Stomach (tissue), 9 donors: ENCODE data around the gene RPL26. TPM values are rescaled to one million over a fixed set of nuclear protein-coding genes. Genes with fewer than 3 reads are reported as not detected.

ENCODE experiments used
- DNase-seq, 2 donors: peaks; one replicate each; pipeline versions ENCODE4 v3.0.0 to v3.0.0-alpha.2; 2013 to 2019
- H3K27ac ChIP-seq, 5 donors: fragments of 200-600 bp in 4 of 5; sonication (generic) in 4 of 5; one replicate each; pipeline ENCODE4 v1.5.1; 2013 to 2019; ENCODE audit warnings: mild to moderate bottlenecking in 1 of 5, moderate library complexity in 1 of 5
- H3K27me3 ChIP-seq, 3 donors: fragments of 200-600 bp; sonication (generic); one replicate each; pipeline ENCODE4 v1.5.1; 2017 to 2019; ENCODE audit warnings: mixed run types in 1 of 3
- H3K36me3 ChIP-seq, 4 donors: fragments of 200-600 bp; sonication (generic); 1 replicate in 3 of 4; 2 replicates in 1 of 4; pipeline ENCODE4 v1.5.1; 2016 to 2019
- H3K4me1 ChIP-seq, 4 donors: fragments of 200-600 bp; sonication (generic); one replicate each; pipeline ENCODE4 v1.5.1; 2016 to 2019
- H3K4me3 ChIP-seq, 4 donors: fragments of 200-600 bp; sonication (generic) in 3 of 4; one replicate each; pipeline ENCODE4 v1.5.1; 2016 to 2019; ENCODE audit warnings: mild to moderate bottlenecking in 1 of 4
- H3K9me3 ChIP-seq, 4 donors: fragments of 200-600 bp; sonication (generic); one replicate each; pipeline ENCODE4 v1.5.1; 2016 to 2019
- EP300 ChIP-seq: sonication (generic); formaldehyde crosslinking; IDR thresholded peaks from one replicate; pipeline ENCODE4 v1.6.1; 2017; ENCODE audit warnings: antibody characterized with exemption
- POLR2A ChIP-seq, 4 donors: fragments of 450-650 bp; IDR thresholded peaks; one replicate each; pipeline ENCODE4 v1.6.1; 2016; ENCODE audit warnings: antibody characterized with exemption in 4 of 4, control low read depth in 2 of 4, mild to moderate bottlenecking in 1 of 4, moderate library complexity in 1 of 4
- POLR2AphosphoS5 ChIP-seq, 3 donors: sonication (generic); formaldehyde crosslinking; IDR thresholded peaks; one replicate each; pipeline ENCODE4 v1.6.1; 2016; ENCODE audit warnings: antibody characterized with exemption in 3 of 3
- WGBS, 5 donors: extraction: QIAGEN DNeasy Blood & Tissue Kit in 3 of 5; methylation state at CpG; one replicate each; pipeline versions ENCODE4 v1.1.5 to v1.1.7; 2013 to 2018; 5-methylcytosine and 5-hydroxymethylcytosine counted together
- intact Hi-C: fragments of 100-400 bp; cut with DNase I; formaldehyde crosslinking; loops from one replicate; pipeline ENCODE4 v1.15.1; 2023; ENCODE audit warnings: low total_unique reads
- polyA plus RNA-seq, 3 donors: library from polyadenylated mRNA; stranded (reverse); fragments of 200-250 nt; gene quantifications; one replicate each; pipeline ENCODE4 v1.2.3, GENCODE V29; 2013
- total RNA-seq, 5 donors: library from RNA; depleted of rRNA; stranded (reverse); fragments of >200 nt; gene quantifications; one replicate each; pipeline versions ENCODE4 v1.1.0 to v1.2.3, GENCODE V29; 2014 to 2016
- TF ChIP-seq, protein P1 (sequence below), 7 experiments: fragments of 450-650 bp in 4 of 7; fragments of 200-600 bp in 3 of 7; sonication (generic) in 3 of 7; IDR thresholded peaks; one replicate each; pipeline ENCODE4 v1.5.1; 2016 to 2019; ENCODE audit warnings: antibody characterized with exemption in 7 of 7, control low read depth in 2 of 7, mild to moderate bottlenecking in 1 of 7
- donor health status: healthy with polysubstance abuse.
- donor health status: Bipolar disorder and iron deficiency.
- donor health status: healthy.

Gene RPL26
- total and polyA plus RNA-seq, 8 donors: 506 to 5,414 (median 3,474) TPM

DNA sequence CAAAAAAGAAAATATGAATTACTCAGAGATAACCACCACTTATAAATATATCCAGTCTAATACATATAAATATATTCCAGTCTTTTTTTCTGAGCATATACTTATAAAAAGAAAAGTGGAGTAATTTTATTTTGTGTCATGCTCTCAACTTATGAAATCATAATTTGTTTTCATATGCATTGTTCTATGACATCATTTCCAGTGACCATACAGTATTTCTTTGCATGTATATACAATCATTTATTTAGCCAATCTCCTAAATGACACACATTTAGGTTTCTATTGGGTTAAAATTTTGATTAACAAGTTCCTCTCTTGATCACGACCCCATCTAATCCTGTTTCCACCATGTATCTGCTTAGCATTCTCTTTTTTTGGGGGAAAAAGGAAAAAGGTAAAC lies 36.3 kb upstream of the RPL26 start:
- peaks cover 6 to 29% (median 18%) of the 10 kb centered on the region in 4 donors for H3K4me1 ChIP-seq
- intact Hi-C loops: no loop called here
- no peak overlapping the region for H3K4me3 ChIP-seq
- TF ChIP-seq POLR2A (IDR thresholded peaks at IDR 0.05) (no peak), POLR2AphosphoS5 (IDR thresholded peaks at IDR 0.05) (no peak), EP300 (no peak)
- TF ChIP-seq, protein P1, sequence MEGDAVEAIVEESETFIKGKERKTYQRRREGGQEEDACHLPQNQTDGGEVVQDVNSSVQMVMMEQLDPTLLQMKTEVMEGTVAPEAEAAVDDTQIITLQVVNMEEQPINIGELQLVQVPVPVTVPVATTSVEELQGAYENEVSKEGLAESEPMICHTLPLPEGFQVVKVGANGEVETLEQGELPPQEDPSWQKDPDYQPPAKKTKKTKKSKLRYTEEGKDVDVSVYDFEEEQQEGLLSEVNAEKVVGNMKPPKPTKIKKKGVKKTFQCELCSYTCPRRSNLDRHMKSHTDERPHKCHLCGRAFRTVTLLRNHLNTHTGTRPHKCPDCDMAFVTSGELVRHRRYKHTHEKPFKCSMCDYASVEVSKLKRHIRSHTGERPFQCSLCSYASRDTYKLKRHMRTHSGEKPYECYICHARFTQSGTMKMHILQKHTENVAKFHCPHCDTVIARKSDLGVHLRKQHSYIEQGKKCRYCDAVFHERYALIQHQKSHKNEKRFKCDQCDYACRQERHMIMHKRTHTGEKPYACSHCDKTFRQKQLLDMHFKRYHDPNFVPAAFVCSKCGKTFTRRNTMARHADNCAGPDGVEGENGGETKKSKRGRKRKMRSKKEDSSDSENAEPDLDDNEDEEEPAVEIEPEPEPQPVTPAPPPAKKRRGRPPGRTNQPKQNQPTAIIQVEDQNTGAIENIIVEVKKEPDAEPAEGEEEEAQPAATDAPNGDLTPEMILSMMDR (IDR thresholded peaks at IDR 0.05): no peak
- no peaks in the 10 kb centered on the region for H3K36me3 ChIP-seq
- H3K27ac ChIP-seq: peak overlapping the region in 3 of 5 donors; percentile 68 to 81 (median 75)
- H3K27me3 ChIP-seq: peaks cover 0 to 17% (median 0%) of the 10 kb centered on the region in 3 donors
- no peak for DNase-seq
- 30 to 59% (median 41%) methylated on average over 1 of the region's 1 CpG for WGBS, 5 donors
- H3K9me3 ChIP-seq: no peaks in the 10 kb centered on the region

DNA sequence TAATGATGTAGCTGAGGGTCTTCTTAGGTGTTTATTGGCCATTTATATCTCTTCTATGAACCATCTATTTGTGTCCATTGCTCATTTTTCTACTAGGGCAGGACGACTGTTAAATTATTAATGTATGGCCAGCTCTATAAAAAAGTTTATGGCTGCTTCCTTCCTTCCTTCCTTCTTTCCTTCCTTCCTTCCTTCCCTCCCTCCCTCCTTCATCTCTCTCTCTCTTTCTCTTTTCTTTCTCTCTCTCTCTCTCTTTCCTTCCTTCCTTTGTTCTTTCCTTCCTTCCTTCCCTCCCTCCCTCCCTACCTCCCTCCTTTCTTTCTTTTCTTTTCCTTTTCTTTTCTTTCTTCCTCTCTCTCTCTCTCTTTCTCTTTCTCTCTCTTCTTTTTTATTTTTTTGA lies 35.5 kb upstream of the RPL26 start:
- H3K27ac ChIP-seq: peak overlapping the region in 2 of 5 donors; percentile 39 to 55
- H3K4me3 ChIP-seq: no peak overlapping the region
- peaks cover 6 to 29% (median 18%) of the 10 kb centered on the region in 4 donors for H3K4me1 ChIP-seq
- no peak for DNase-seq
- no peaks in the 10 kb centered on the region for H3K9me3 ChIP-seq
- TF ChIP-seq POLR2AphosphoS5 (IDR thresholded peaks at IDR 0.05): no peak
- TF ChIP-seq POLR2A (IDR thresholded peaks at IDR 0.05): no peak
- TF ChIP-seq, protein P1 (IDR thresholded peaks at IDR 0.05): no peak
- TF ChIP-seq EP300: no peak
- WGBS, 5 donors: 55 to 82% (median 67%) methylated on average over 1 of the region's 1 CpG
- no peaks in the 10 kb centered on the region for H3K36me3 ChIP-seq
- peaks cover 0 to 22% (median 0%) of the 10 kb centered on the region in 3 donors for H3K27me3 ChIP-seq
- intact Hi-C loops: no loop called here

DNA sequence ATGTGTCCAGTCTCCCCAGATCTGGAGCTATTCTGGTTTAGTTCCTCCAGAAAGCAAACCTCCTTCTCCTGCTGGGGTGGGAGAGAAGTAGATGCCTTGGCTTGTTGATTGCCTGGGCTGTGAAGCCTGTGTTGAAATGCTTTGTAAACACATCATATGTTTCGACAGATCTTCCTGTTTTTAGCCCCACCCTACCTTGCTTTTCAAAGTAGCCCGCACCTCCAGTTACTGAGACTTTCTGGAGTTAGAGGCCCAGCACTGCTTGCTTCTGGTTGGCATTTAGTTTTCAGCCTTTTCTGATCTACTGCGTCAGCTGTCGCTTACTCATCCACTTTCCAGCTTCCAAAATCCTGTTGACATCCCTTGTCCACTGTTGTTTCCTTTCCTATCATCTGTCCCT lies 34.8 kb upstream of the RPL26 start:
- no peak for DNase-seq
- 84 to 87% (median 86%) methylated on average over 4 of the region's 4 CpGs for WGBS, 5 donors
- H3K4me1 ChIP-seq: peaks cover 6 to 29% (median 18%) of the 10 kb centered on the region in 4 donors
- no peak overlapping the region for H3K4me3 ChIP-seq
- H3K27ac ChIP-seq: peak overlapping the region in 2 of 5 donors; percentile 39 to 55
- intact Hi-C loops: no loop called here
- no peak for TF ChIP-seq POLR2A (IDR thresholded peaks at IDR 0.05)
- H3K9me3 ChIP-seq: no peaks in the 10 kb centered on the region
- no peaks in the 10 kb centered on the region for H3K36me3 ChIP-seq
- peaks cover 0 to 22% (median 0%) of the 10 kb centered on the region in 3 donors for H3K27me3 ChIP-seq

DNA sequence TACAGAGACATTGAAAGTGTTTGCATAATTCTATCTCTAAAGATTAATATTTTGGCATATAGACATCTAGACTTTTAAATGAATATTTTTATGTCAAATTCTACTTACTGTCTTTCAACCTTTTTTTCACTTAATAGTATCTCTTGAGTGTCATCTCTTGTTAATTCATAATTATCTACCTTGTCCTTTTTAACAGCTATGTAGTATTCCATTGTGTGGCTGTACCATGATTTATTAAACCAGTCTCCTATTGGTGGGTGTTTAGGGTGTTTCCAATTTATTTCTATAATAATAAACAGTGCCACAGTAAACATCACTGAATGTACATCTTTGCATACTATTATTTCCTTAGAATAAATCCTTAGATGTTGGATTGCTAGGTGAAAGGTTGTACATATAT lies 30.9 kb upstream of the RPL26 start:
- DNase-seq: no peak
- Histone ChIP-seq H3K4me1 (peaks cover 0 to 19% (median 4%) of the 10 kb centered on the region in 4 donors), H3K27me3 (peaks cover 0 to 22% (median 0%) of the 10 kb centered on the region in 3 donors), H3K9me3 (no peaks in the 10 kb centered on the region), H3K27ac (no peak overlapping the region), H3K36me3 (no peaks in the 10 kb centered on the region), H3K4me3 (peak overlapping the region in 1 of 4 donors; percentile 14)
- intact Hi-C loops: no loop called here
- TF ChIP-seq, protein P1 (IDR thresholded peaks at IDR 0.05): no peak
- TF ChIP-seq POLR2A (IDR thresholded peaks at IDR 0.05) (no peak), POLR2AphosphoS5 (IDR thresholded peaks at IDR 0.05) (no peak), EP300 (no peak)

DNA sequence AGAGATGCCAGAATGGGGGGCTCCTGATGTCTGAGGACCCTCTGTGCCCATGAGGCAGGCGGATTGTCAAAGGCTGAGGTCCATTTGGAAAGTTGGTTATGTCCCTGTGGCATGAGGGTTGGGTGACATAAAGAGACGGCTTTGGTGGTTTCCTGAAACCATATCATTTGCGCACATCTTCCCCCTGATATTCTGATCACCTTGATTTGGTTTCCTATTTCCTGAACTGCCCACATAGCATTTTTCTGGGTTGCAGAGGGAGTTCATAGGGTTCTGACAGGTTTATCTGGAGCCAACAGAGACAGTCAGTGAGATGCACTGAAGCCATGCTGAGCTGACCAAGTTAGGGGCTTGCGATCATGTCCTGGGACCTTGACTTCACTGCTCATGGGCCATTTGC lies 30.3 kb upstream of the RPL26 start:
- no peak for DNase-seq
- intact Hi-C loops: no loop called here
- Histone ChIP-seq H3K4me1 (peaks cover 0 to 19% (median 4%) of the 10 kb centered on the region in 4 donors), H3K27me3 (peaks cover 0 to 25% (median 0%) of the 10 kb centered on the region in 3 donors), H3K9me3 (no peaks in the 10 kb centered on the region), H3K27ac (peak overlapping the region in 2 of 5 donors; percentile 48 to 49), H3K36me3 (no peaks in the 10 kb centered on the region), H3K4me3 (peak overlapping the region in 1 of 4 donors; percentile 14)
- WGBS, 5 donors: 55 to 88% (median 80%) methylated on average over 4 of the region's 4 CpGs
- TF ChIP-seq EP300 (no peak), POLR2AphosphoS5 (IDR thresholded peaks at IDR 0.05) (no peak), POLR2A (IDR thresholded peaks at IDR 0.05) (no peak)
- TF ChIP-seq, protein P1 (IDR thresholded peaks at IDR 0.05): no peak
